ENCODE results near the gene NUP210.

Gene NUP210

GRCh38 chr3:13341229-13341905 is 78.8 kb downstream of the NUP210 start:
- in situ Hi-C loops (cut with HindIII; ENCODE audit: low sequenced_read_pairs) = no loop called here
- DNase-seq (ENCODE audit: low read depth) = no peak
- TF ChIP-seq, protein P1, sequence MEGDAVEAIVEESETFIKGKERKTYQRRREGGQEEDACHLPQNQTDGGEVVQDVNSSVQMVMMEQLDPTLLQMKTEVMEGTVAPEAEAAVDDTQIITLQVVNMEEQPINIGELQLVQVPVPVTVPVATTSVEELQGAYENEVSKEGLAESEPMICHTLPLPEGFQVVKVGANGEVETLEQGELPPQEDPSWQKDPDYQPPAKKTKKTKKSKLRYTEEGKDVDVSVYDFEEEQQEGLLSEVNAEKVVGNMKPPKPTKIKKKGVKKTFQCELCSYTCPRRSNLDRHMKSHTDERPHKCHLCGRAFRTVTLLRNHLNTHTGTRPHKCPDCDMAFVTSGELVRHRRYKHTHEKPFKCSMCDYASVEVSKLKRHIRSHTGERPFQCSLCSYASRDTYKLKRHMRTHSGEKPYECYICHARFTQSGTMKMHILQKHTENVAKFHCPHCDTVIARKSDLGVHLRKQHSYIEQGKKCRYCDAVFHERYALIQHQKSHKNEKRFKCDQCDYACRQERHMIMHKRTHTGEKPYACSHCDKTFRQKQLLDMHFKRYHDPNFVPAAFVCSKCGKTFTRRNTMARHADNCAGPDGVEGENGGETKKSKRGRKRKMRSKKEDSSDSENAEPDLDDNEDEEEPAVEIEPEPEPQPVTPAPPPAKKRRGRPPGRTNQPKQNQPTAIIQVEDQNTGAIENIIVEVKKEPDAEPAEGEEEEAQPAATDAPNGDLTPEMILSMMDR (IDR thresholded peaks at IDR 0.05; ENCODE audit: low read depth, low read length, missing control alignments) = no peak
- H3K4me3 ChIP-seq (ENCODE audit: low read depth, low read length) = no peak overlapping the region

GRCh38 chr3:13339833-13340232 is 80.3 kb downstream of the NUP210 start:
- TF ChIP-seq, protein P1 (IDR thresholded peaks at IDR 0.05; ENCODE audit: low read depth, low read length, missing control alignments) = no peak
- in situ Hi-C loops (cut with HindIII; ENCODE audit: low sequenced_read_pairs) = loop anchor here (5.0 kb wide), 1 partner anchor 48 kb away; no protein-coding TSS in a partner anchor
- no peak for DNase-seq (ENCODE audit: low read depth)
- H3K4me3 ChIP-seq (ENCODE audit: low read depth, low read length) = no peak overlapping the region

- TF ChIP-seq, protein P1 (IDR thresholded peaks at IDR 0.05; ENCODE audit: low read depth, low read length, missing control alignments) = no peak
- no peak overlapping the region for H3K4me3 ChIP-seq (ENCODE audit: low read depth, low read length)
- in situ Hi-C loops (cut with HindIII; ENCODE audit: low sequenced_read_pairs) = loop anchor here (5.0 kb wide), 1 partner anchor 47 kb away; no protein-coding TSS in a partner anchor
- no peak for DNase-seq (ENCODE audit: low read depth)
Observed at GRCh38 chr3:13338996-13339395, 81.1 kb downstream of the NUP210 start.

DNA sequence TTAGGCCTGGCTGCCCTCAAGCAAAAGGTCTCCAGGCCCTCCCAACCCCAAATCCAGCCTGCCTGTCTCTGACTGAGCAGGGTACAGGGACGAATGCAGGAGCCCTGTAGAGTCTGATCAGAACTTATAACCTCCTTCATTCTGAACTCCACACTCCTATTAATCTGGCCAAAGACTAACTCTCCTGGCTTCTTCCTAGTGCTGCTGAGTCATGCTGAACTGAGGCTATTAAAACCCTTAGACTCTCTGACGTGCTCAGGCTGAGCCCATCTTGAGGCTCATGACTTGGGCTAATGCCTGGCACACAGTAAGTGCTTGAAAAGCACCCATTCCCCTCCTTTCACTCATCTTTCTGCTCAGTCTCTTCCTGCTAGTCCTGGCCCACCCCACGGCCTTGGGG is 81.9 kb downstream of the NUP210 start:
- TF ChIP-seq, protein P1 (IDR thresholded peaks at IDR 0.05; ENCODE audit: low read depth, low read length, missing control alignments) = no peak
- no peak overlapping the region for H3K4me3 ChIP-seq (ENCODE audit: low read depth, low read length)
- in situ Hi-C loops (cut with HindIII; ENCODE audit: low sequenced_read_pairs) = loop anchor here (5.0 kb wide), 1 partner anchor 46 kb away; no protein-coding TSS in a partner anchor
- no peak for DNase-seq (ENCODE audit: low read depth)

DNA sequence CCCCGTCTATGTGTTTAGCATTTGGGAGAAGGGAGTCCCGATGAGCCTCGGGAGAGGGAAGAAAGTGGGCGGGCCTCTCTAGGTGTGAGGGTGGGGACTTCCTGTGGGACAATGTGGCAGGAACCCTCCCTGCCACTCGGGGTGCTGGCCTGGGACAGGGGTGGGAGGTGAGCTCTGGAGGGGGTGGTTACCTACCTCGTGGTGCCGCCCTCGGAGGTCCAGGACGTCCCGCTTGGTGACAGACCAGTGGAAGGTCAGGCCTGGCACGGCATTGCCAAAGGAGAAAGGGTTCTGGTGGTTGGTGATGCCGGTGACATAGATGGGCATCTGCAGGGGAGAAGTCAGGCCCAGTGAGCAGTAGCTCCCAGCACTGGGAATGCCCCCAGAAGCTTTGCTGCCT is 83.5 kb downstream of the NUP210 start:
- TF ChIP-seq, protein P1 (IDR thresholded peaks at IDR 0.05; ENCODE audit: low read depth, low read length, missing control alignments) = no peak
- in situ Hi-C loops (cut with HindIII; ENCODE audit: low sequenced_read_pairs) = loop anchor here (5.0 kb wide), 1 partner anchor 44 kb away; no protein-coding TSS in a partner anchor
- H3K4me3 ChIP-seq (ENCODE audit: low read depth, low read length) = no peak overlapping the region
- no peak for DNase-seq (ENCODE audit: low read depth)

GRCh38 chr3:13335503-13335902 is 84.6 kb downstream of the NUP210 start:
- no peak overlapping the region for H3K4me3 ChIP-seq (ENCODE audit: low read depth, low read length)
- TF ChIP-seq, protein P1 (IDR thresholded peaks at IDR 0.05; ENCODE audit: low read depth, low read length, missing control alignments) = no peak
- no peak for DNase-seq (ENCODE audit: low read depth)
- in situ Hi-C loops (cut with HindIII; ENCODE audit: low sequenced_read_pairs) = loop anchor here (5.0 kb wide), 1 partner anchor 43 kb away; no protein-coding TSS in a partner anchor
